K562 (cell line): Measurements from ENCODE around the gene SIK3. TPM values are rescaled to one million over a fixed set of nuclear protein-coding genes. Genes with fewer than 3 reads are reported as not detected.

Experiments
- ATAC-seq: fragments of 200-7000 bp; cut with Tn5 transposase; 3 replicates; pipeline ENCODE4 v1.9.1; 2020; ENCODE audit warnings: moderate library complexity
- BruUV-seq: library from RNA; stranded (reverse); fragments of 400-500 nt; replicated peaks from 2 replicates; lab custom pipeline; 2021; lab: Mats Ljungman, UMichigan
- CTCF ChIA-PET: fragments of 300-600 bp; formaldehyde crosslinking; extraction: SDS; loops from one replicate; lab custom pipeline; 2021; ENCODE audit warnings: low intra/inter-chr PET ratio; lab: Yijun Ruan, JAX
- POLR2A ChIA-PET: fragments of 300-600, 350-650 bp; sonication (Branson Sonifier 250); formaldehyde crosslinking; extraction: SDS; loops from one replicate; lab custom pipeline; 2021; ENCODE audit warnings: antibody characterized with exemption, inconsistent platforms; lab: Yijun Ruan, JAX
- DNase-seq, 4 experiments: peaks; one replicate each; pipeline versions ENCODE4 v3.0.0 to v3.0.0-alpha.2; 2011 to 2018; ENCODE audit warnings: low spot score in 3 of 4, mixed read lengths in 3 of 4; ENCODE audit errors: extremely low read depth in 1 of 4
- FAIRE-seq: peaks from 2 replicates; lab custom pipeline; 2011; peaks lifted over from hg19 to GRCh38; lab: Jason Lieb, UNC
- H2AFZ ChIP-seq: 2 replicates; pipeline ENCODE4 v1.6.0; 2011; ENCODE audit warnings: low read depth, low read length, control low read depth, inconsistent platforms
- H3K27ac ChIP-seq: fragments of 200-600 bp; 3 replicates; pipeline ENCODE4 v1.8.0; 2011; ENCODE audit warnings: low read depth, mild to moderate bottlenecking, control low read depth, inconsistent platforms, low read length, moderate library complexity, mixed read lengths; ENCODE audit errors: extremely low read depth
- H3K27me3 ChIP-seq, 2 experiments: fragments of 300-600 bp in 1 of 2; 2 replicates in 1 of 2; 3 replicates in 1 of 2; pipeline versions ENCODE4 v1.6.0 to v1.8.0; 2011; ENCODE audit warnings: inconsistent platforms in 2 of 2, low read length in 2 of 2, mild to moderate bottlenecking in 1 of 2, mixed read lengths in 1 of 2, moderate library complexity in 1 of 2; ENCODE audit not compliant: control insufficient read depth in 2 of 2, insufficient read depth in 2 of 2
- H3K36me3 ChIP-seq: fragments of 300-600 bp; 3 replicates; pipeline ENCODE4 v1.8.0; 2011; ENCODE audit warnings: mild to moderate bottlenecking, low read length, inconsistent platforms; ENCODE audit not compliant: control insufficient read depth, insufficient read depth
- H3K4me1 ChIP-seq, 2 experiments: fragments of 200-600 bp in 1 of 2; replicated peaks in 1 of 2; 2 replicates in 1 of 2; 3 replicates in 1 of 2; pipeline versions ENCODE4 v1.5.1 to v1.8.0; 2011; ENCODE audit warnings: inconsistent platforms in 2 of 2, low read length in 2 of 2, mild to moderate bottlenecking in 1 of 2, mixed read lengths in 1 of 2, moderate library complexity in 1 of 2; ENCODE audit not compliant: control insufficient read depth in 2 of 2, insufficient read depth in 2 of 2
- H3K4me2 ChIP-seq: 2 replicates; pipeline ENCODE4 v1.6.1; 2011; ENCODE audit warnings: low read length, control low read depth, inconsistent platforms, mixed read lengths; ENCODE audit not compliant: insufficient read depth
- H3K4me3 ChIP-seq: fragments of 200-600 bp; sonication (generic), shearing (Covaris generic); 2 replicates; pipeline ENCODE4 v1.5.1; 2016; ENCODE audit warnings: control low read depth, inconsistent platforms
- H3K79me2 ChIP-seq: fragments of 200-600 bp; 3 replicates; pipeline ENCODE4 v1.8.0; 2011; ENCODE audit warnings: low read length, inconsistent platforms; ENCODE audit not compliant: control insufficient read depth, insufficient read depth
- H3K9ac ChIP-seq, 2 experiments: 2 replicates each; pipeline versions ENCODE4 v1.6.0 to v1.6.1; 2011; ENCODE audit warnings: low read depth in 2 of 2, low read length in 2 of 2, control low read depth in 1 of 2, inconsistent platforms in 1 of 2, mild to moderate bottlenecking in 1 of 2, mixed read lengths in 1 of 2; ENCODE audit not compliant: insufficient read depth in 1 of 2
- H3K9me1 ChIP-seq: one replicate; pipeline ENCODE4 v1.6.0; 2011; ENCODE audit warnings: inconsistent platforms, mild to moderate bottlenecking, low read length, moderate library complexity; ENCODE audit not compliant: control insufficient read depth, insufficient read depth
- H3K9me3 ChIP-seq: replicated peaks from 2 replicates; pipeline ENCODE4 v1.5.1; 2011; ENCODE audit warnings: low read depth, low read length, inconsistent platforms; ENCODE audit not compliant: control insufficient read depth, insufficient read depth
- H4K20me1 ChIP-seq: replicated peaks from 2 replicates; pipeline ENCODE4 v1.6.1; 2011; ENCODE audit warnings: low read length, inconsistent platforms, mixed read lengths; ENCODE audit not compliant: control insufficient read depth, insufficient read depth
- CHCHD3 ChIP-seq: fragments of 250-450 bp; sonication (Bioruptor Pico); IDR thresholded peaks from 2 replicates; pipeline ENCODE4 v2.1.2; 2022; ENCODE audit warnings: mild to moderate bottlenecking
- ELF4 ChIP-seq: fragments of 450-650 bp; formaldehyde crosslinking; IDR thresholded peaks from 2 replicates; pipeline ENCODE4 v1.4.0; 2022; ENCODE audit warnings: missing genetic modification characterization
- RFX1 ChIP-seq: fragments of 450-650 bp; IDR thresholded peaks from 2 replicates; pipeline ENCODE4 v1.6.1; 2016; ENCODE audit warnings: mild to moderate bottlenecking, moderate library complexity
- XRCC4 ChIP-seq: IDR thresholded peaks from one replicate; pipeline ENCODE4 v1.6.1; 2011; ENCODE audit not compliant: insufficient read depth, insufficient read length; ENCODE audit errors: extremely low read depth
- WGBS: fragments of 100-300 bp; shearing (Covaris generic); methylation state at CpG from one replicate; pipeline ENCODE4 v1.1.6; 2016; ENCODE audit warnings: low coverage, mixed read lengths; ENCODE audit not compliant: insufficient coverage; ENCODE audit errors: missing lambda C conversion rate; 5-methylcytosine and 5-hydroxymethylcytosine counted together
- in situ Hi-C: fragments of 300-500 bp; cut with MboI; formaldehyde crosslinking; loops from 4 replicates; pipeline ENCODE4 v1.15.0; 2018; ENCODE audit warnings: inconsistent platforms, mixed read lengths
- intact Hi-C: fragments of 100-400 bp; cut with micrococcal nuclease; formaldehyde crosslinking; loops from 2 replicates; pipeline ENCODE4 v1.14.2; 2022
- polyA plus RNA-seq, 8 experiments: library from polyadenylated mRNA; depleted of rRNA in 4 of 8; stranded (reverse) in 5 of 8; unstranded in 3 of 8; fragments of >200 nt; fragmentation: Nextera tagmentation in 2 of 8; fragmentation: Illumina TruSeq in 1 of 8; extraction: Ambion mirVana in 2 of 8; extraction: Trizol in 1 of 8; gene quantifications; 2 replicates each; pipeline versions ENCODE4 v1.2.1 to v1.2.3, GENCODE V29; 2011 to 2014; ENCODE audit warnings: inconsistent platforms in 1 of 8, missing spikeins in 1 of 8
- total RNA-seq, 7 experiments: library from RNA; depleted of rRNA in 6 of 7; stranded (reverse); fragments of >200 nt in 6 of 7; fragmentation: Illumina TruSeq in 2 of 7; extraction: Trizol in 2 of 7; gene quantifications; 2 replicates each; pipeline versions ENCODE4 v1.2.1 to v1.2.3, GENCODE V29; 2011 to 2021; ENCODE audit warnings: low replicate concordance in 1 of 7

SIK3 gene
- total and polyA plus RNA-seq, 9 of the 15 experiments (the other 6 are each of a cell fraction or from before 2014, with no cell fraction given) = 1.6 to 21.6 (median 8.0) TPM

DNA sequence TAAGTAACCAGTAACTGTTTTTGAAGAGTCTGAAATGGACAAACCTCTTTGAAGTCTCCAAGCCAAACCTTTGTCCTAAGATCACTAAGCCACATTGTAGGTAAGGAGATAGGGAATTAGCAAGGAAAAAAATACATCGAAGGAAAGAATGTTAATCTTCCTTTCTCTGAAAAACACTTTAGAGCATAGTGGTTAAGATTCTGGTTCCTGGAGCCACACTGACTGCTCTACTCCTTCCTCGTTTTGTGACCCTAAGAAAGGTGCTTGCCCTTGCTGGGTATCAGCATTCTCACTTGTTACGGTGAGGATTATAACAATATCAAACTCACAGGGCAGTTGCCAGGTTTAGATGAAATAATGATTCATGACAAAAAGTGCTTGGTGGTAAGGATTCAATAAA is 104.0 kb downstream of the SIK3 start:
- POLR2A ChIA-PET = interaction anchor here (0.6 to 1.4 kb wide), 3 partner anchors 9 to 88 kb away, joined by 3 read pairs; no protein-coding TSS in a partner anchor
- 46% methylated on average over 3 of the region's 3 CpGs for WGBS
- Histone ChIP-seq H3K9me1 (no peaks in the 10 kb centered on the region), H3K36me3 (no peaks in the 10 kb centered on the region), H2AFZ (no peak overlapping the region), H3K79me2 (peaks cover 21% of the 10 kb centered on the region; the same call in 2 of the 3 replicates), H3K9me3 (no peaks in the 10 kb centered on the region), H3K4me3 (no peak overlapping the region), H3K4me1 (peaks cover 0 to 10% of the 10 kb centered on the region in 2 experiments; a peak in 4 of 5 replicates), H3K4me2 (no peak overlapping the region), H3K9ac (no peak overlapping the region), H3K27me3 (no peaks in the 10 kb centered on the region), H3K27ac (no peak overlapping the region), H4K20me1 (peaks cover 5% of the 10 kb centered on the region)
- intact Hi-C loops = loop anchor here (5.0 kb wide), 1 partner anchor 103 kb away; the partner anchor contains the start of gene SIK3
- TF ChIP-seq ELF4 (CRISPR knock-in tag) = no peak
- BruUV-seq = no TSS peak
- CTCF ChIA-PET = no interaction called here
- ATAC-seq (no peak), DNase-seq (no peak), FAIRE-seq (no peak)
- in situ Hi-C loops = no loop called here

DNA sequence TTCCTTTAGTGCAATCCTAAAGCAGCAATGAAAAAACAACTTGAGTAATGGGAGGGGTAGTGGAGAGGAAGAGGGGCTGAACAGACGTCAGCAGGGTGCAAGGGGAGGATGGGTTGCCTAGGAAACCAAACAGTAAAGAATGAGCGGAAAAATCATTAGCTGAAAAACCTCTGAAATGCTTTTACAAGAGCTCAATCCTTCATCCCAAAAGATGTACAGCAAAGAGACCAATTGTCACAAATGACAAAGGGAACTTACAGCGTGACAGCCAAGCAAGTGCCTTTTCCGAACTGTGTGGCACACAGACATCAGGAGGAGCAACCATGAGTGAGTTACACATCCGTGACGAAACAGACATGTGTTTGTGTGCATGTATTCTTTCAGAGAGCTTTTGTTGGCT is 104.6 kb downstream of the SIK3 start:
- Histone ChIP-seq H3K4me3 (no peak overlapping the region), H3K27ac (no peak overlapping the region), H3K4me1 (peaks cover 0 to 10% of the 10 kb centered on the region in 2 experiments; a peak in 4 of 5 replicates), H3K36me3 (no peaks in the 10 kb centered on the region), H3K79me2 (peaks cover 24% of the 10 kb centered on the region; the same call in 2 of the 3 replicates), H3K4me2 (no peak overlapping the region), H3K27me3 (no peaks in the 10 kb centered on the region), H3K9ac (no peak overlapping the region), H4K20me1 (peaks cover 5% of the 10 kb centered on the region), H3K9me1 (no peaks in the 10 kb centered on the region), H2AFZ (no peak overlapping the region), H3K9me3 (no peaks in the 10 kb centered on the region)
- ChIA-PET CTCF (no interaction called here), POLR2A (no interaction called here)
- ATAC-seq (no peak), FAIRE-seq (no peak), DNase-seq (no peak)
- TF ChIP-seq XRCC4 = no peak
- TF ChIP-seq CHCHD3 (CRISPR knock-in tag) = no peak
- peak; percentile 56 for TF ChIP-seq RFX1
- WGBS = 67% methylated on average over 6 of the region's 6 CpGs
- in situ Hi-C loops = no loop called here
- intact Hi-C loops = loop anchor here (5.0 kb wide), 1 partner anchor 104 kb away; the partner anchor contains the start of gene SIK3
- BruUV-seq = no TSS peak
